SK-N-MC (cell line): ENCODE results near the gene RHOH.

Experiments
- EZH2 ChIP-seq: fragments of 200-600 bp; sonication (generic); IDR thresholded peaks from one replicate; pipeline ENCODE4 v1.6.1; 2017; ENCODE audit warnings: antibody characterized with exemption
- FOXP2 ChIP-seq: optimal IDR thresholded peaks from 2 replicates; pipeline ENCODE3; 2011; ENCODE audit warnings: mild to moderate bottlenecking, moderate library complexity; ENCODE audit not compliant: insufficient read depth; ENCODE audit errors: extremely low read length, control extremely low read depth
- POLR2AphosphoS5 ChIP-seq: IDR thresholded peaks from 2 replicates; pipeline ENCODE4 v1.6.1; 2012; ENCODE audit warnings: mild to moderate bottlenecking, low read depth, low read length, borderline replicate concordance

GRCh38 chr4:40183615-40184411 lies 13.0 kb upstream of the RHOH start:
- TF ChIP-seq POLR2AphosphoS5 (no peak), EZH2 (no peak), FOXP2 (no peak)
